ENCODE measurements around the gene HINT3. TPM values are rescaled to one million over a fixed set of nuclear protein-coding genes. Genes with fewer than 3 reads are reported as not detected.

HINT3 gene
- total RNA-seq, 1 experiment from 2014 or later, result 11.7 TPM

- Histone ChIP-seq H3K27me3 (ENCODE audit: insufficient read depth, low read length) (no peaks in the 10 kb centered on the region), H3K27ac (ENCODE audit: insufficient read length, low read depth, low read length) (no peak overlapping the region), H3K4me1 (ENCODE audit: insufficient read depth, low read length) (0 out of 2 replicates have a peak, but pooled peaks cover 1% of the 10 kb centered on the region), H3K79me1 (ENCODE audit: insufficient read depth, low read depth, low read length, poor library complexity, severe bottlenecking) (no peaks in the 10 kb centered on the region), H3K18ac (ENCODE audit: insufficient read length, low read depth, low read length) (no peak overlapping the region), H4K91ac (ENCODE audit: insufficient read length, low read depth, low read length) (no peak overlapping the region), H3K14ac (ENCODE audit: insufficient read depth, low read length) (no peak overlapping the region), H3K56ac (ENCODE audit: insufficient read length, low read depth, low read length) (no peak overlapping the region), H3K23ac (ENCODE audit: insufficient read length, low read depth, low read length) (no peak overlapping the region), H2BK12ac (ENCODE audit: insufficient read length, low read depth, low read length) (no peak overlapping the region), H3T11ph (ENCODE audit: low read length) (no peak overlapping the region), H2BK120ac (ENCODE audit: low read depth, low read length, poor library complexity, severe bottlenecking) (no peak overlapping the region), H3K9ac (ENCODE audit: extremely low read depth, insufficient read length, low read length) (no peak overlapping the region), H2BK20ac (ENCODE audit: low read depth, low read length, poor library complexity, severe bottlenecking) (no peak overlapping the region), H4K20me1 (ENCODE audit: control insufficient read depth, insufficient read depth, insufficient read length) (no peaks in the 10 kb centered on the region), H4K5ac (ENCODE audit: insufficient read length, low read depth, low read length) (no peak overlapping the region), H2BK5ac (ENCODE audit: insufficient read length, low read length) (no peak overlapping the region), H3K79me2 (ENCODE audit: insufficient read depth, low read length) (no peaks in the 10 kb centered on the region), H3K4ac (ENCODE audit: low read depth, low read length) (no peak overlapping the region), H2AFZ (ENCODE audit: low read length) (no peak overlapping the region), H2AK5ac (ENCODE audit: insufficient read length, low read length) (no peak overlapping the region), H2BK15ac (ENCODE audit: low read depth, low read length) (no peak overlapping the region), H3K4me2 (ENCODE audit: insufficient read depth, insufficient read length, low read length) (no peak overlapping the region), H3K9me3 (ENCODE audit: control insufficient read depth, low read depth, low read length) (no peaks in the 10 kb centered on the region), H4K8ac (replicated peaks; ENCODE audit: insufficient read length, low read depth, low read length) (no peak overlapping the region), H3K23me2 (ENCODE audit: insufficient read length, low read depth, low read length, poor library complexity, severe bottlenecking) (no peaks in the 10 kb centered on the region)
- DNase-seq, result peak; percentile 90
- Mint-ChIP-seq H3K9me3 (peaks cover 5 to 11% of the 10 kb centered on the region in 2 experiments; a peak in 3 of 5 replicates), H3K27ac (no peak overlapping the region), H3K36me3 (ENCODE audit: insufficient read depth in 1 of 3, low read depth in 3 of 3) (peaks cover 0 to 6% (median 0%) of the 10 kb centered on the region in 3 experiments; a peak in 3 of 7 replicates), H3K4me3 (peak overlapping the region in 1 of 2 experiments; percentile 24; a peak in 1 of 5 replicates), H3K27me3 (ENCODE audit: low read depth) (peaks cover 4% of the 10 kb centered on the region), H3K4me1 (peaks cover 5 to 12% of the 10 kb centered on the region in 2 experiments; a peak in 2 of 4 replicates)
- TF ChIP-seq CTCF (conservative IDR thresholded peaks at IDR 0.05), result peak; percentile 33; the same call in 2 of the 3 replicates
- WGBS (ENCODE audit: extremely low coverage, insufficient read length, low lambda C conversion rate), result no CpG with 5 or more reads among the region's 7 CpGs
Observed at GRCh38 chr6:125952764-125953501, 3.6 kb upstream of the HINT3 start.

Measured in H9 (cell line).